Adrenal gland (tissue), 12 donors: ENCODE data around the gene TBC1D21. TPM values are rescaled to one million over a fixed set of nuclear protein-coding genes. Genes with fewer than 3 reads are reported as not detected.

Experiments used
- DNase-seq, 7 donors: peaks; one replicate each; pipeline ENCODE4 v3.0.0-alpha.2; 2019 to 2020
- H3K27ac ChIP-seq, 5 donors: fragments of 200-600 bp; sonication (generic) in 4 of 5; 1 replicate in 3 of 5; 2 replicates in 2 of 5; pipeline versions ENCODE4 v1.5.1 to v1.8.0; 2016 to 2020; ENCODE audit warnings: mild to moderate bottlenecking in 1 of 5
- H3K27me3 ChIP-seq: fragments of 200-600 bp; 2 replicates; pipeline ENCODE4 v1.8.0; 2021
- H3K36me3 ChIP-seq, 2 donors: fragments of 200-600 bp; replicated peaks in 1 of 2; 1 replicate in 1 of 2; 2 replicates in 1 of 2; pipeline versions ENCODE4 v1.5.1 to v1.8.0; 2018 to 2022
- H3K4me1 ChIP-seq, 2 donors: fragments of 200-600 bp; replicated peaks in 1 of 2; 1 replicate in 1 of 2; 2 replicates in 1 of 2; pipeline versions ENCODE4 v1.5.1 to v1.8.0; 2018 to 2021
- H3K4me3 ChIP-seq, 4 donors: fragments of 200-600 bp; sonication (generic) in 3 of 4; one replicate each; pipeline ENCODE4 v1.5.1; 2016 to 2018
- H3K9me3 ChIP-seq, 3 donors: fragments of 200-600 bp; sonication (generic) in 1 of 3; replicated peaks in 1 of 3; 1 replicate in 2 of 3; 2 replicates in 1 of 3; pipeline versions ENCODE4 v1.5.1 to v1.8.0; 2016 to 2021
- CTCF ChIP-seq, 6 experiments: fragments of 450-650 bp in 4 of 6; fragments of 200-600 bp in 2 of 6; sonication (generic) in 1 of 6; IDR thresholded peaks; 1 replicate in 5 of 6; 2 replicates in 1 of 6; pipeline versions ENCODE4 v1.5.1 to v1.8.0; 2016 to 2021; ENCODE audit warnings: antibody characterized with exemption in 6 of 6, mild to moderate bottlenecking in 2 of 6, moderate library complexity in 1 of 6
- POLR2A ChIP-seq, 2 donors: fragments of 450-650 bp; IDR thresholded peaks; one replicate each; pipeline ENCODE4 v1.6.1; 2017; ENCODE audit warnings: antibody characterized with exemption in 2 of 2, mild to moderate bottlenecking in 2 of 2, moderate library complexity in 1 of 2
- WGBS, 4 donors: extraction: QIAGEN DNeasy Blood & Tissue Kit in 2 of 4; methylation state at CpG; one replicate each; pipeline versions ENCODE4 v1.1.5 to v1.1.7; 2013 to 2017; 5-methylcytosine and 5-hydroxymethylcytosine counted together
- intact Hi-C, 2 donors: fragments of 100-400 bp; cut with DNase I; formaldehyde crosslinking; loops; one replicate each; pipeline versions ENCODE4 v1.14.1 to v1.15.0; 2022 to 2023
- polyA plus RNA-seq, 3 donors: library from polyadenylated mRNA; stranded (reverse); fragments of 200-250 nt in 2 of 3; fragments of 350-450 nt in 1 of 3; fragmentation: Illumina TruSeq in 1 of 3; extraction: RNeasy Lipid Tissue Mini Kit (QIAGEN cat#74804) in 1 of 3; gene quantifications; one replicate each; pipeline ENCODE4 v1.2.3, GENCODE V29; 2013 to 2014
- total RNA-seq, 9 donors: library from RNA; depleted of rRNA in 4 of 9; stranded (reverse); fragments of >200 nt in 4 of 9; fragments of 120-200 nt in 1 of 9; fragmentation: NEBNext Ultra II Directional in 1 of 9; extraction: Animal tissue kit (Norgen Biotek cat#: 25700) in 1 of 9; gene quantifications; one replicate each; pipeline versions ENCODE4 v1.1.0 to v1.2.4, GENCODE V29; 2013 to 2023
- donor health status: healthy with polysubstance abuse.
- donor health status: Bipolar disorder and iron deficiency.
- donor health status: DM: yes; HTN: yes; CAD: no.
- donor health status: DM: no; HTN: no; CAD: no.
- donor health status: DM: no; HTN: no; CAD: no.
- donor health status: DM: yes; HTN: yes; CAD: no.

TBC1D21 gene
- total and polyA plus RNA-seq, 12 donors, result not detected

- Histone ChIP-seq H3K27me3 (peaks cover 8% of the 10 kb centered on the region), H3K36me3 (no peaks in the 10 kb centered on the region), H3K4me1 (no peaks in the 10 kb centered on the region), H3K27ac (no peak overlapping the region), H3K4me3 (no peak overlapping the region), H3K9me3 (peaks cover 0 to 6% (median 0%) of the 10 kb centered on the region in 3 donors)
- WGBS, 4 donors, result 51 to 65% (median 55%) methylated on average over 2 of the region's 2 CpGs
- TF ChIP-seq POLR2A (IDR thresholded peaks at IDR 0.05), result no peak
- no peak for TF ChIP-seq CTCF (IDR thresholded peaks at IDR 0.05)
- no peak for DNase-seq
- intact Hi-C loops, result no loop called here
Measured at GRCh38 chr15:73866481-73866880, 6.9 kb upstream of the TBC1D21 start.

GRCh38 chr15:73866881-73867410 is 6.4 kb upstream of the TBC1D21 start:
- no peak overlapping the region for H3K4me3 ChIP-seq
- no peaks in the 10 kb centered on the region for H3K36me3 ChIP-seq
- H3K9me3 ChIP-seq, result peaks cover 0 to 6% (median 0%) of the 10 kb centered on the region in 3 donors
- peaks cover 8% of the 10 kb centered on the region for H3K27me3 ChIP-seq
- no peak overlapping the region for H3K27ac ChIP-seq
- intact Hi-C loops, result no loop called here
- no peak for TF ChIP-seq CTCF (IDR thresholded peaks at IDR 0.05)
- no peak for TF ChIP-seq POLR2A (IDR thresholded peaks at IDR 0.05)
- DNase-seq, result no peak
- 49 to 64% (median 54%) methylated on average over 4 to 6 of the region's 6 CpGs for WGBS, 4 donors
- no peaks in the 10 kb centered on the region for H3K4me1 ChIP-seq

GRCh38 chr15:73867426-73867825 is 5.9 kb upstream of the TBC1D21 start:
- 39 to 74% (median 51%) methylated on average over 2 to 3 of the region's 3 CpGs for WGBS, 4 donors
- no peak for TF ChIP-seq CTCF (IDR thresholded peaks at IDR 0.05)
- TF ChIP-seq POLR2A (IDR thresholded peaks at IDR 0.05), result no peak
- Histone ChIP-seq H3K9me3 (peaks cover 0 to 5% (median 0%) of the 10 kb centered on the region in 3 donors), H3K27me3 (peaks cover 8% of the 10 kb centered on the region), H3K4me1 (no peaks in the 10 kb centered on the region), H3K36me3 (no peaks in the 10 kb centered on the region), H3K27ac (no peak overlapping the region), H3K4me3 (no peak overlapping the region)
- DNase-seq, result no peak
- intact Hi-C loops, result no loop called here

- no peaks in the 10 kb centered on the region for H3K36me3 ChIP-seq
- no peak overlapping the region for H3K4me3 ChIP-seq
- 35 to 81% (median 64%) methylated on average over 2 of the region's 2 CpGs for WGBS, 4 donors
- no peak for DNase-seq
- H3K27me3 ChIP-seq, result peaks cover 8% of the 10 kb centered on the region
- no peak overlapping the region for H3K27ac ChIP-seq
- H3K9me3 ChIP-seq, result no peaks in the 10 kb centered on the region
- no peaks in the 10 kb centered on the region for H3K4me1 ChIP-seq
- no peak for TF ChIP-seq CTCF (IDR thresholded peaks at IDR 0.05)
- TF ChIP-seq POLR2A (IDR thresholded peaks at IDR 0.05), result no peak
- intact Hi-C loops, result no loop called here
Measured at GRCh38 chr15:73867956-73868355, 5.4 kb upstream of the TBC1D21 start.
